Right lobe of liver (tissue), 6 donors: ENCODE measurements around the gene CALY. TPM values are rescaled to one million over a fixed set of nuclear protein-coding genes. Genes with fewer than 3 reads are reported as not detected.

Experiments used
- ATAC-seq, 4 donors: fragments of 200-7000 bp; cut with Tn5 transposase; one replicate each; pipeline ENCODE4 v1.9.1; 2020; ENCODE audit warnings: mild to moderate bottlenecking in 4 of 4, moderate library complexity in 4 of 4
- DNase-seq, 3 donors: peaks; one replicate each; pipeline ENCODE4 v3.0.0-alpha.2; 2020
- H3K27ac ChIP-seq, 3 donors: fragments of 200-600 bp; one replicate each; pipeline ENCODE4 v1.8.0; 2022
- H3K27me3 ChIP-seq, 2 donors: fragments of 200-600 bp; one replicate each; pipeline ENCODE4 v1.8.0; 2022
- H3K36me3 ChIP-seq, 4 donors: fragments of 200-600 bp; sonication (generic) in 1 of 4; one replicate each; pipeline versions ENCODE4 v1.5.1 to v1.8.0; 2017 to 2022; ENCODE audit warnings: control low read depth in 1 of 4
- H3K4me1 ChIP-seq, 4 donors: fragments of 200-600 bp; sonication (generic) in 1 of 4; one replicate each; pipeline versions ENCODE4 v1.5.1 to v1.8.0; 2017 to 2022; ENCODE audit warnings: control low read depth in 1 of 4
- H3K4me3 ChIP-seq, 3 donors: fragments of 200-600 bp; one replicate each; pipeline ENCODE4 v1.8.0; 2022
- H3K9me3 ChIP-seq, 4 donors: fragments of 200-600 bp; sonication (generic) in 1 of 4; one replicate each; pipeline versions ENCODE4 v1.5.1 to v1.8.0; 2017 to 2022; ENCODE audit warnings: control low read depth in 1 of 4
- POLR2A ChIP-seq: fragments of 450-650 bp; IDR thresholded peaks from one replicate; pipeline ENCODE4 v1.6.1; 2017; ENCODE audit warnings: antibody characterized with exemption, mild to moderate bottlenecking
- whole genome bisulfite sequencing: methylation state at CpG from one replicate; pipeline ENCODE4 v1.1.6; 2018; ENCODE audit warnings: low coverage, low lambda C conversion rate; ENCODE audit not compliant: insufficient coverage; ENCODE audit errors: missing lambda C conversion rate; 5-methylcytosine and 5-hydroxymethylcytosine counted together
- intact Hi-C, 2 donors: fragments of 100-400 bp; cut with DNase I; formaldehyde crosslinking; loops; one replicate each; pipeline versions ENCODE4 v1.11.2 to v1.14.1; 2022
- total RNA-seq, 6 experiments: library from RNA; depleted of rRNA in 2 of 6; stranded (reverse); fragments of >200 nt in 2 of 6; fragmentation: NEBNext Ultra II Directional in 3 of 6; extraction: Animal tissue kit (Norgen Biotek cat#: 25700) in 3 of 6; gene quantifications; one replicate each; pipeline versions ENCODE4 v1.1.0 to v1.2.4, GENCODE V29; 2016 to 2023
- TF ChIP-seq, protein P1 (sequence below), 4 donors: fragments of 200-600 bp in 3 of 4; fragments of 450-650 bp in 1 of 4; IDR thresholded peaks; one replicate each; pipeline versions ENCODE4 v1.5.1 to v1.8.0; 2016 to 2022; ENCODE audit warnings: antibody characterized with exemption in 4 of 4, mild to moderate bottlenecking in 2 of 4
- donor health status: DM: no; HTN: yes; CAD: no.
- donor health status: DM: no; HTN: no; CAD: no.
- donor health status: DM: no; HTN: no; CAD: no.
- donor health status: DM: no; HTN: yes; CAD: no.
- donor health status: DM: no; HTN: yes; CAD: no.

Gene CALY
- total RNA-seq, 6 experiments from 2014 or later, result not detected

DNA sequence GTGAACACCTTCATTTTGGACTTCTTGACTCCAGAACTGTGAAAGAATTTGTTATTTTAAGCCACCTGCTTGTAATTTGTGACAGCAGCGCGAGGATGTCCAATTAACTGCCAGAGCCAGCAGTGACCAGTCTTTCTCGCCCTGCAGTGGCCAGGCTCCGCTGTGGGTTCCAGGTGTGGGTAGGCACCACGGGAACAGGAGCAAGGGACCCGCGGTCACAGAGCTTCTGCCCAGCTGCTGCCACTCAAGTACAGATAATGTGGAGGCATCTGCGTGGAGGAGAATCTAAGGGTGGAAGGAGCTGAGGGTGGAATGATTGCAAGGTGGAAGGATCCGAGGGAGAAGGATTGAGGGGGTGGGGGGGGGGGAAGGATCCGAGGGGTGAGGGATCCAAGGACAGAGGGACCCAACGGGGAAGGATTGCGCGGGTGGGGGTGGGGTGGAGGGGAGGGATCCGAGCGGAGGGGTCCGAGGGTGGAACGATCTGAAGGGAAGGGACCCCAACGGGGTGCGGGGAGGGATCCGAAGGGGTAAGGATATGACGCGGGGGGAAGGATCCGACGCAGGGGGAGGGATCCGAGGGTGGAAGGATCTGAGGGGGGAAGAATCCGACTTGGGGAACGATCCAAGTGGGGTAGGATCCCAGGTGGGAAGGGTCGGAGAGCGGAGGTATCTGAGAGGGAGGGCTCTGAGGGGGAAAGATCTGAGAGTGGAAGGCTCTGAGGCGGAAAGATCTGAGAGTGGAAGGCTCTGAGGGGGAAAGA is 3.6 kb downstream of the CALY start:
- Histone ChIP-seq H3K36me3 (no peaks in the 10 kb centered on the region), H3K4me1 (peaks cover 0 to 16% (median 0%) of the 10 kb centered on the region in 4 donors), H3K9me3 (no peaks in the 10 kb centered on the region), H3K27ac (no peak overlapping the region), H3K4me3 (no peak overlapping the region), H3K27me3 (peaks cover 0 to 22% of the 10 kb centered on the region in 2 donors)
- TF ChIP-seq POLR2A, result no peak
- TF ChIP-seq, protein P1, sequence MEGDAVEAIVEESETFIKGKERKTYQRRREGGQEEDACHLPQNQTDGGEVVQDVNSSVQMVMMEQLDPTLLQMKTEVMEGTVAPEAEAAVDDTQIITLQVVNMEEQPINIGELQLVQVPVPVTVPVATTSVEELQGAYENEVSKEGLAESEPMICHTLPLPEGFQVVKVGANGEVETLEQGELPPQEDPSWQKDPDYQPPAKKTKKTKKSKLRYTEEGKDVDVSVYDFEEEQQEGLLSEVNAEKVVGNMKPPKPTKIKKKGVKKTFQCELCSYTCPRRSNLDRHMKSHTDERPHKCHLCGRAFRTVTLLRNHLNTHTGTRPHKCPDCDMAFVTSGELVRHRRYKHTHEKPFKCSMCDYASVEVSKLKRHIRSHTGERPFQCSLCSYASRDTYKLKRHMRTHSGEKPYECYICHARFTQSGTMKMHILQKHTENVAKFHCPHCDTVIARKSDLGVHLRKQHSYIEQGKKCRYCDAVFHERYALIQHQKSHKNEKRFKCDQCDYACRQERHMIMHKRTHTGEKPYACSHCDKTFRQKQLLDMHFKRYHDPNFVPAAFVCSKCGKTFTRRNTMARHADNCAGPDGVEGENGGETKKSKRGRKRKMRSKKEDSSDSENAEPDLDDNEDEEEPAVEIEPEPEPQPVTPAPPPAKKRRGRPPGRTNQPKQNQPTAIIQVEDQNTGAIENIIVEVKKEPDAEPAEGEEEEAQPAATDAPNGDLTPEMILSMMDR (IDR thresholded peaks at IDR 0.05), result no peak
- DNase-seq (no peak), ATAC-seq (no peak)
- intact Hi-C loops, result no loop called here
- WGBS, result 80% methylated on average over 23 of the region's 30 CpGs

DNA sequence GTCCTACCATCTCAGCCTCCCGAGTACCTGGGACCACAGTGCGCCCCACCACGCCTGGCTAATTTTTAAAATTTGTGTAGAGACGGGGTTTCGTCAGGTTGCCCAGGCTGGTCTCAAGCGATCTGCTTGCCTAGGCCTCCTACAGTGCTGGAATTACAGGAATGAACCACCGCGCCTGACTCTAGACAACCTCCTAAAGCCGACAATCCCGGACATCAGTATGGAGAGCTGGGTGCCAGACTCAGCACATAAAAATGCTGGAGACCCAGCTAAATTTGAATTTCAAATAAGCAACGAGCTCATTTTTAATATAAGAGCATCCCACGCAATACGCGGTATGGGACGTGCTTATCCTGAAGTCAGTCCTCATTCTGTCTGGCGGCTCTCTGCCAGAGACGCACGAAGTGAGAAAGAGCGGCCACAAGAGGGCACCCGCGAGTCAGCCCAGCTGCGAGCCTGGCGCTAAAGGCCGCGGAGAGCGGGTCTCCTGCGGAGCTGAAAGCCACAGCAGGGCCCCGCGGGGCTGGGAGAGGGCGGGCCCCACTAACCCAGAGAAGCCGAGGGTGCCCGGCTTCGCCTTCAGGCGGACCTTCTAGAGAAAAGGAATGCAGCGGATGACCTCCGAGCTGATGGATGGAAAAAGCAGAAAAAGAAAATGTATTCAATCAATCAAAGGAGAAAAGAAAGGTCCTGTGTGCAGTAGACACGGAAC is 7.0 kb downstream of the CALY start:
- Histone ChIP-seq H3K27ac (no peak overlapping the region), H3K9me3 (no peaks in the 10 kb centered on the region), H3K36me3 (no peaks in the 10 kb centered on the region), H3K4me1 (peaks cover 0 to 14% (median 0%) of the 10 kb centered on the region in 4 donors), H3K4me3 (peak overlapping the region; percentile 8 to 39 (median 31)), H3K27me3 (peaks cover 14 to 25% of the 10 kb centered on the region in 2 donors)
- peak; percentile 91 to 98 (median 96) for ATAC-seq
- 8% methylated on average over 34 of the region's 37 CpGs for whole genome bisulfite sequencing
- intact Hi-C loops, result loop anchor here in 1 of 2 donors (10.0 kb wide), 1 partner anchor 45 kb away; the partner anchor contains the start of genes ECHS1 and PAOX
- TF ChIP-seq, protein P1 (IDR thresholded peaks at IDR 0.05), result peak; percentile 80 to 99 (median 98)
- no peak for TF ChIP-seq POLR2A
- DNase-seq, result peak; percentile 84 to 88 (median 88)

DNA sequence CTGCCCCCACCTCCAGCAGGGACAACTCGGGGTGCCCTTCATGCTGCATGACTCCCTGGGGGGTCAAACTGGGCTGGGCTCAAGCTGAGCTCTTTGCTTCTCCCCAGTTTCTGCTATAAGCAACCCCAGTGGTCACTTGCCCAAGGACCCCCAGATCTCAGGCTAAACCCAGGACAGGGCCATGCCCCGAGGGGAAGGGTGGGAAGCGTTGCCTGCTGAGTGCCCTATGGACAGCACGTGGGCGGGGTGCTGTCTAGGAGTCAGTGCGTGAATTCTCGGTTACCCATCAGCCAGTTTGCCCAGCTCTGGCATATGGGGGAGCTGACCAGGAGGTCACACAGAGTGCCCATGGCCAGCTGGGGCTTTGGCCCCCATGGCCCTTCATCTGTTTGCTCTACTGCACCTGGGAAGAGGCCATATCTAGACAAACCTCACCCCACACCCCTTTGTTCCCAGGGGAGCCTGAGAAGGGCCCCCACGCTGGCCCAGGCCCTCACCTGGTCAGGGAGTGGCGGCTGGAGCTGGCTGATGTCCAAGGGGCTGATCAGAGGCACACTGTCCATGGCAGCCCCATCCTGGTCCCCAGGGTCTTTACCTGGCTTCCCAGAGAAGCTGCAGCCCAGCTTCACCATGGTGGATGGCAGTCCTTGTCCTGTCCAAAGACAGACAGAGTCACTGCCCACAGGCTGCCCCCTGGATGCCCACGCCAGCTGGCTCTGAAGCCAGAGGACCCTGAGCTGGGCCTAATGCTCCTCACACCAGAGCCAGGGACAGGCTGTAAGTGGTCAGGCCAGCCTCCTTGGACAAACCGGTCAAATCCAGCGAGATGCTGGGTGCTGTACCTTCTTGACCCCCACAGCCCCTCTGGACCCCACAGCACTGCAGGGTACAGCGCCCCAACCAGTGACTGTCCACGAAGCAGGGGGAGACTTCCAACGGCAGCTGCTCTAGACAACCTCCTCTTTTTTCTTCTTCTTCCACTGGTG is 8.0 kb downstream of the CALY start:
- DNase-seq, result no peak
- TF ChIP-seq, protein P1 (IDR thresholded peaks at IDR 0.05), result no peak
- no peak for TF ChIP-seq POLR2A
- Histone ChIP-seq H3K4me1 (peaks cover 0 to 14% (median 0%) of the 10 kb centered on the region in 4 donors), H3K4me3 (no peak overlapping the region), H3K27me3 (peaks cover 14 to 24% of the 10 kb centered on the region in 2 donors), H3K27ac (no peak overlapping the region), H3K36me3 (no peaks in the 10 kb centered on the region), H3K9me3 (no peaks in the 10 kb centered on the region)
- WGBS, result 49% methylated on average over 5 of the region's 15 CpGs
- no peak for ATAC-seq
- intact Hi-C loops, result loop anchor here in 1 of 2 donors (10.0 kb wide), 1 partner anchor 46 kb away; the partner anchor contains the start of genes ECHS1 and PAOX
